HG02973 (cell line): Measurements from ENCODE around the gene SLC7A6.
A peak's percentile ranks its signal among the peaks of the same experiment; 100 is the strongest.

ENCODE experiments used
- ATAC-seq: cut with Tn5 transposase; IDR thresholded peaks from one replicate; pipeline ENCODE4 v1.9.1; 2021; ENCODE audit warnings: moderate library complexity; ENCODE audit not compliant: unreplicated experiment

Gene SLC7A6

GRCh38 chr16:68264128-68265077, at the start of gene SLC7A6:
Gene SLC7A6, plus strand, starts transcription at chr16:68264526. Its CDS starts 10,201 bp downstream, at chr16:68274727.
- ATAC-seq: peak; percentile 59

GRCh38 chr16:68214726-68215125, 49.6 kb upstream of the SLC7A6 start:
- no peak for ATAC-seq

DNA sequence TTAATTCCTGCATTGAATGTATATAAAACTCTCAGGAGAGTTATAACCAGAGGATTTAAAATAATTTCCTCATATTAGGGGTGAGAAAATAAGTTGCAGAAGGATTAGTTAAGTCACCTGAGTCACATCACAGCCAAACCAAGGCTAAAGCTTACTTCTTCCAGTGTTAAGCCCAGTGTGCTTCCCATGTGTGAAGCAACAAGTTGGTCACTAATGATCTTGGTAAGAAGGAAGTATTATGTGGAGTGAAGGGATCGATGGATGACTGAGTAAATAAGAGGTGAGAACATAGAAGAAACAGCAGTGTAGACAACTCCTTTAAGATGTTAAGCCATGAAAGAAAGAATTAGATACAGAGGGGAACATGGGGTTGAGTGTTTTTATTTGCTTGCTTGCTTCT, 49.0 kb upstream of the SLC7A6 start:
- no peak for ATAC-seq

GRCh38 chr16:68216240-68216639, 48.1 kb upstream of the SLC7A6 start:
- no peak for ATAC-seq

GRCh38 chr16:68217506-68217905, 46.8 kb upstream of the SLC7A6 start:
- ATAC-seq: no peak

DNA sequence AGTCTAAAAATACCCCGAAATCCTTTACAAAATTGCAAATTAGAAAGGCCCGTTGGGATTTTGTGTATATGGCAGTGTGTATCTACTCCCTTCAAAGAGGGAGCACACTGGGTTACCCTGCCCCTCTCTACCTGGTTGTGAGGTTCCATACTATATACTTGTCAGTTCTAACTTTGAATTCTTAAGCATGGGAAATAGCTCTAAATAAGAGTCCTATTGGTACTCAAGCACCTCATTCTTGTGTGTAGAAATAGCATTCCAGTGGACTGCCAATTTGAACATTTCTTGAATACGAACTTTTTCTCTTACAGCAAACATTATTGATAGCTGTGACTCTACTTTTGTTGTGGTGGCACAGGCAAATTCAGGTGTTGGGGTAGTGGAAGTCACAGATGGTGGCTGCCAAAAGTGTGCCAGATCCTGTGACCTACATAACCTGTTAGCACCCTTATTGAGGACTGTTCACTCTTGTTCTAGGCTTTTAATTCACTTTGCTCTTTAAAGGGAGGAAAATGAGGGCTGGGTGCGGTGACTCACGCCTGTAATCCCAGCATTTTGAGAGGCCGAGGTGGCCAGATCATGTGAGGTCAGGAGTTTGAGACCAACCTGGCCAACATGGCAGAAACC, 44.5 kb upstream of the SLC7A6 start:
- ATAC-seq: no peak

DNA sequence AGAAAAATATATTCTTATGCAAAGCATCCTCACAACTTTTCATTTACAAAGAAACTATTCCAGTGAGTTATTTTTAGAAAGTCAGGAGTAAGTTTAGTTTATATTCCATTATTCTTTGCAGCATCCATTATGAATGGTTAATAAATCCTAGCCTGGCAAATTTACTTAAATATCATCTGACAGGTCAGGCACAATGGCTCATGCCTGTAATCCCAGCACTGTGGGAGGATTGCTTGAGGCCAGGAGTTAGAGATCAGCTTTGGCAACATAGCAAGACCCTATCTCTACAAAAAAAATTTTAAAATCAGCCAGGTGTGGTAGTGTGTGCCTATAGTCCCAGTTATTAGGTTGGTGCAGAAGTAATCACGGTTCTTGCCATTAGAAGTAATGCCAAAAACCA, 41.3 kb upstream of the SLC7A6 start:
- ATAC-seq: no peak

DNA sequence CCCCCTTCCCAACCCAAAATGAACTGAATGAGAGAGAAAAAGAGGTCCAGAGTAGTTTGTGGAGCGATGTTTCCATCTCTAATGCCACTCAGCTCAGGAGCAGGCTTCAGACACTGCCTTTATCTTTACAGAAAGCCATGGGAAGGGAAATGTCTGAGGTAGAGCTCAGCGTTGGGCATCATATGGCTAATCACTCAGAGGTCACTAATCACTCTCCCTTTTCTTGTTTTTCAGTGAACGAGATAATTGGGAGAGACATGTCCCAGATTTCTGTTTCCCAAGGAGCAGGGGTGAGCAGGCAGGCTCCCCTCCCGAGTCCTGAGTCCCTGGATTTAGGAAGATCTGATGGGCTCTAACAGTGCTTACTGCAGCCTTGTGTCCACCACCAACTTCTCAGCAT, 38.2 kb upstream of the SLC7A6 start:
- no peak for ATAC-seq

- ATAC-seq: no peak
These were observed 37.0 kb upstream of the SLC7A6 start for GRCh38 chr16:68227183-68227793.

GRCh38 chr16:68227850-68228553, 36.3 kb upstream of the SLC7A6 start:
- ATAC-seq: no peak

GRCh38 chr16:68228652-68229051, 35.7 kb upstream of the SLC7A6 start:
- no peak for ATAC-seq

DNA sequence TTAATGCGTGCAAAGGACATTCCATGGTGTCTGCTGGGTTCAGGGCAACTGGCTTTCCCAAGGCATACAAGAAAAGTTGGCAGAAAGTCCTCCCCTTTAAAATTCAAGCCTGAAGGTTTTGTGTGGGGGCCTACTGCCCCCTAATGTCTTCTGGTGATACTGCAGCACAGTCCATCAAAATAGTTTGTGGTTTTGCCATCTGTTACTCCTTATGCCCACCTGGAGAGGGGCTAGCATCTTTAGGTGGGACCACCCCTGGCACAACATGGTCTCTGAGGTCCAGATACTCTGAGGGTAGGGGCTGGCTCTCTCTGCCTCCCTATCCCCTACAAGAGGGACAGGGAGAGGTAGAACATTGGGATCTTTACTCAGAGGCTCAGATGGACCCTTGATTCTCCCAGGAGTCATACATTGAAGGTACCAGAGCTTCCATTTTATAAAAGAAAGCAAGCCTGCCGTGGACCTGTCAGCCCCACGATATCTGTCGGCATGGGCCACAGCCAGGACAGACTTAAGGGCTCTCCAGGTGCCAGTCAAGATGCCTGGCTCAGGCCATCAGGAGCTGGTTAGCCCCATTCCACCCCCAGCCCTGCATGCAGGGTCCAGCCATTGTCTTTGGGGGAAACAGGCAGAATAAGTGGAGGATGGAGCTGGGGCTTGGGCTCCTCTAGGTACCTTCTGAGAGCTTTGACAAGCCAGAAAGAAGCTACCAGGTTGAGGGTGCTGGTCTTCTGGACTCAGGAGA, 34.7 kb upstream of the SLC7A6 start:
- no peak for ATAC-seq

DNA sequence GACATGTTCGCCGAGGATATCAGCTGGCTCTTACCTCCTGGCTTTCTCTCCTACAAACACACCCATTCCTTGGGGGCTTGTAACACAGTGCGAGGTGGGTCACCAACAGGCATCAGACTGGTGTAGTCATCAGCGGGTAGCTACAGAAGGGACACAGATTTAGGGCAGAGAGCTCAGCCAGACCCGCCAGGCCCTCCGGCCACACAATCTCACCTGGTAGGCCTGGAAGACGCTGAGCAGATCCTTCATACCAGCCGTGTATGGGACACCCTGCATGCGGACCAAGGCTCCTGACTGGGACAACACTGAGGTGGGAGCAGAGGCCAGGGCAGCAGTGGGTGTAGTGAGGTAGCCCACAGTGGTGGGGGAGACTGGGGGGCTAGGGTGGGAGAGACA, 34.2 kb upstream of the SLC7A6 start:
- no peak for ATAC-seq

GRCh38 chr16:68230956-68231355, 33.4 kb upstream of the SLC7A6 start:
- ATAC-seq: no peak

GRCh38 chr16:68231384-68232136, 32.8 kb upstream of the SLC7A6 start:
- ATAC-seq: no peak

DNA sequence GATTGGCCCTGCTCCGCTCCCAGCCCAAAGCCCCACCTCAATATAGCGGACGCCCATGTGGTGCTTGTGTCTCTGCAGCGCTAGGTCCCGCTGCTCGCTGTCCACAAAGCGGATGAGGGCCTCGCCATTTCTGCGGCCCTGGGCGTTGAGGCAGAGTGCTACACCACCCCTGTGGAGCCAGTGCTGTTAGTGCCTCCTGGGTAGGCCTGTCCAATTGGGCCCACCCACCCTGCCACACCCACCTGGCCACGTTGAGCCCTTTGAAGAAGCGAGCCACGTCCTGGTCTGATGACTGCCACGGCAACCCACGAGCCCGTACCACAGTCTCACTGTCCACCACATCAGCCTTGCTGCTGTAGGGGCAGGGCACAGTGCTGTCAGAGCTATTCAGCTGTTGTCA, 32.0 kb upstream of the SLC7A6 start:
- ATAC-seq: no peak

GRCh38 chr16:68233085-68233834, 31.1 kb upstream of the SLC7A6 start:
- ATAC-seq: no peak

- no peak for ATAC-seq
These were observed 30.5 kb upstream of the SLC7A6 start for GRCh38 chr16:68233835-68234187.
